ENCODE measurements around the gene CYSRT1.

CYSRT1 gene

GRCh38 chr9:137273095-137273490 is 48.1 kb downstream of the CYSRT1 start:
- no peak for DNase-seq

GRCh38 chr9:137273611-137274320 is 48.8 kb downstream of the CYSRT1 start:
- no peak for DNase-seq

GRCh38 chr9:137275203-137275587 is 50.2 kb downstream of the CYSRT1 start:
- no peak for DNase-seq
